Activated CD8-positive, alpha-beta memory T cell treated with anti-CD3 and anti-CD28 coated beads for 48 hours (primary cell): Measurements from ENCODE around the gene ZNF837.
A peak's percentile ranks its signal among the peaks of the same experiment; 100 is the strongest.
"Not testable (repeated sequence)": the region's sequence is repeated elsewhere in the genome, so short reads cannot be mapped to it uniquely, and the experiment has no call there.

ENCODE experiments used
- DNase-seq, 3 experiments: peaks; one replicate each; pipeline ENCODE4 v3.0.0-alpha.2; 2020; ENCODE audit warnings: low read depth in 2 of 3, low spot score in 2 of 3

ZNF837 gene

GRCh38 chr19:58396691-58397532, 16.1 kb upstream of the ZNF837 start:
- no peak for DNase-seq

GRCh38 chr19:58395979-58396627, 15.3 kb upstream of the ZNF837 start:
- no peak for DNase-seq

DNA sequence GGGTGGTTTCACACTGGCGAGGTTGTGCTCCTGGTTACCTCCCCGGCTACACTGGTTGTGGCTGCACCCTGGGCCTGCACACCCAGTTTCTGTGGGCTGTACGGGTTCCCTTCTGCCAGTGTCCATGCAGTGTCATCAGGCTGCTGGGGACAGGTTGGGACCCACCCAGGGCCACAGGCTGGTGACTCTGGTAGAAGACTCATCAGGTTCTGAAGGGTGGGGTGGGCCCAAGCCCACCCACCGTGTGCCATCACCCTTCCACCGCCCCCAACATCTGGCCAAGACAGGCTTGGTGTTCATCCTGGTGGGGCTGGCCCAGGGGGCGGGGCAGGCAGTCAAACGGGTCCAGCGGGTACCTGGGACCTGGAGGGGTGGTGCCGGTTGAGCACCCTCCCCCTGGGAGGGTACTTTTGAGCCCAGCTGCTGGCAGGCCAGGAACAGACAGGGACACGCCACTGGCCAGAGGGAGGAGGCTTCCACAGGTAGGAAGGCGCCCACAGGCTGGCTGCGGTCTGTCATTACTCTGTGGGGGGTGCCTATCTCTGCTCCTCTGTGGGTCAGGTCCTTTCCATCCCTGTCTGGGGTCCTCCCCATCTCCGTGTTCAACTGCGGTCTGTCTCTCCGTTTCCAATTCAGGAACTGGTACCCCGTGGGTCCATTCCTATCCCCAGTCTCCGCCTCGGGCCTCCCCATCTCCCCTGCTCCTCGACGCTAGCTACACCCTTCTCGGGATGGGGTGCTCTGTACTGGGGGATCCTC, 14.6 kb upstream of the ZNF837 start, which contains the start of gene RNF225:
Gene RNF225, plus strand, starts transcription at position 437 of the 759 bp plus-strand sequence. CDS start 434 bp downstream, outside the sequence.
- DNase-seq = no peak

DNA sequence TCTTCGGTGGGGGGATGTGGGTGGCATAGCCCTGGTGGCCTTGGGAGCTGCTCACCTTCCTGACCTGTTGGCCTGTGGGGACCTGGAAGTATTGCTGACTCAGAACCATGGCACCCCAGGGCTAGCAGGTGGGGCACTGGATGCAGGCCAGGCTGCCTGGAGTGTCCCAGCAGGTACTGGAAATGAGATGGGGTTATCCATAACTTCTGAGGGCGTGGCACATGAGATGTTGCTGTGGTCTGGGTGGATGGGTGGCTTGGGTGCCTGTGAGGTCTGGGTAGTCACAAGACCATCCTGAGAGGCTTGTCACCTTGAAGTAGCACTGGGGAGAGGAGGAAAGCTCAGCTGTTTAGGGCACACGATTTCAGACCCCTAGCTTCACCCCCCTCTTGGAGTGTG, 14.0 kb upstream of the ZNF837 start:
- no peak for DNase-seq

DNA sequence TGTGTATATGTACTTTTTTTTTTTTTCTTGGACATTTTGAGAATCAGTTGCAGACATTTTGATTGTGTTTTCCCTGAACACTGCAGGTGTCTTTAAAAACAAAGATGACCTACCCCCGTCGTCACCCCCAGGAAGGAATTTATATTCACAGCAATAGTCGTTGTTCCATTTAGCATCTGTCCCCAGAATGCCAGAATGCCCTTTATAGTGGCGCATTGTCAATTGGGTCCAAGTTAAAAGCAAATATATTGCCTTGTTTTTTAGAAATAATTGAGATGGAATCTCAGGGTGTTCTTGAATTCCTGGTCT, 12.8 kb upstream of the ZNF837 start:
- no peak for DNase-seq

DNA sequence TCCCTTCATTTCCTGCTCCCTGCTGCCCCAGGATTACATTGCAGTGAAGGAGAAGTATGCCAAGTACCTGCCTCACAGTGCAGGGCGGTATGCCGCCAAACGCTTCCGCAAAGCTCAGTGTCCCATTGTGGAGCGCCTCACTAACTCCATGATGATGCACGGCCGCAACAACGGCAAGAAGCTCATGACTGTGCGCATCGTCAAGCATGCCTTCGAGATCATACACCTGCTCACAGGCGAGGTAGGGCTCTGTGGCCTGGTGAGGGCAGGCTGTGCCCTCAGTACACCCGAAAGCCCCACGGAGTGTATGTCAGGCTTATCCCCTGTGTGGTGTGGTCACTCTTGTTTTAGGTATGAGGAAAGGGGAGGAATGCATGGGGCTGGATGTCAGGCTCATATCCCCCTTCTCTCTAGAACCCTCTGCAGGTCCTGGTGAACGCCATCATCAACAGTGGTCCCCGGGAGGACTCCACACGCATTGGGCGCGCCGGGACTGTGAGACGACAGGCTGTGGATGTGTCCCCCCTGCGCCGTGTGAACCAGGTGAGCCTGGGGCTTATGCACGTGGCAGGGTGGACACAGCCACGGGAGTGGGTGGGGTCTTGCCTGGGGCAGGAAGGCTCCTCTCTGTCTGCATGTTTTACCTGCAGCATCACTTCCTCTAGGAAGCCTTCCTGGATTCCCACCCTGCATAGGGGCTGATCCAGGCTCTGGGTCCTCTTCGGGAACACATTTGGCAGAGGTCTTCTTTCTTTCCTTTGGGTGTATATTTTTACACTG, 12.3 kb upstream of the ZNF837 start:
- DNase-seq = no peak

- no peak for DNase-seq
Measured at GRCh38 chr19:58388175-58388526, 7.3 kb upstream of the ZNF837 start.

GRCh38 chr19:58387338-58388174, 6.7 kb upstream of the ZNF837 start:
- DNase-seq = no peak

GRCh38 chr19:58386576-58387337, 5.9 kb upstream of the ZNF837 start, which contains the start of gene RPS5:
Gene RPS5 (plus strand): TSS chr19:58387269. CDS start chr19:58388138, 869 bp downstream.
- DNase-seq = peak; percentile 86 to 97 (median 94)

- no peak for DNase-seq
Measured at GRCh38 chr19:58385891-58386575, 5.2 kb upstream of the ZNF837 start.

- no peak for DNase-seq
Measured at GRCh38 chr19:58385313-58385890, 4.6 kb upstream of the ZNF837 start.

DNA sequence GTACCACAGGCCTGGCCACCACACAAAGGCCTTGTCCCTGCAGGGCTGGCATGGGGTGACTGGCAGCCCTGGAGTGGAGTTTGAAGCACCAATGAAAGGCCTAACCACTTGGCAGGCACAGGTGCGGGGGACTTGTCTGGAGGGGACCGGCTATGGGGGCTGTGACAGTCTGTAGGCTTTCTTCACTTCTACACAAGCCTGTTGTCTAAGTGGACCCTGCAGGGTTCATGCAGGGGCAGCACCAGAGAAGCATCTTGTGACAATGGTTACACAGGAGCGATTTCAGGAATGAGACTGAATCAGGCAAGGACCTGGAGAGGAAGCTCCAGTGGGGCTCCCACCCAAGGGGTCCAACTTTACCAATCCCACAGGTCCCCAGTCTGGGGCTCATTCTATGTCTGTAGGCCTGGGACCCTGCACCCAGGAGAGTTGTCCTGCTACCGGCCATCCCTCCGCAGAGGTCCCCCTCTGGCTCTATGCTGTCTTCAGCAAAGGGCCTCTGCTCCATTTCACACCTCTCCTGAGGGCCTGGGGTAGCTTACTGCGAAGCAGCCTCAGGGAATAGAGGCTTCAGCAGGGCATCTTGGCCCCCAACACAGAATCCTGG, 2.3 kb upstream of the ZNF837 start:
- no peak for DNase-seq

DNA sequence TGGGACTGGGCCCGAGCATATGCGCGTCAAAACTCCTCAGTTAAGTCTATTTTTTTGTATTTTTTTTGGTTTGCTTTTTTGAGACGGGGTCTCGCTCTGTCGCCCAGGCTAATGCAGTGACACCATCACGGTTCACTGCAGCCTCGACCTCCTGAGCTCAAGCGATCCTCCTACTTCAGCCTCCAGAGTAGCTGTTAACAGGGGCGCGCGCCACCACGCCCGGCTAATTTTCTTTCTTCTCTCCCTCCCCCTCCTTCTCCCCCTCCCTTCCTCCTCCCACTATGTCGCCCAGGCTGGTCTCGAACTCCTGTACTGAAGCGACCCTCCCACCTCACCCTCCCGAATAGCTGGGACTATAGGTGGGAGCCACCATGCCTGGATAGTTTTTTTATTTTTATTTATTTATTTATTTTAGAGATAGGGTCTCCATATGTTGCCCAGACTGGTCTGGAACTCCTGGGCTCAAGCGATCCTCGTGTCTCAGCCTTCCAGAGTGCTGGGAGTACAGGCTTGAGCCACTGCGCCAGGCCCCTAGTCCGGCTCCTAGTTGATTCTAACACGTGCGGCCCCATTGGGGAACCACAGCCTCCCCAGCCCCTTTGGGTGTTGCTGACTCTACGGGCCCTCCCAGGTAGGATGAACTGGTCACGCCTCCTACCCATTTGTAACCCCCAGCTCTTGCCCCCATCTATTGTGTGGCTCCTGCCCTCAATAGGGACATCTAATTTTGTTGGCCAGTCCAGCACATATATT, 806 bp upstream of the ZNF837 start:
- DNase-seq = no peak

DNA sequence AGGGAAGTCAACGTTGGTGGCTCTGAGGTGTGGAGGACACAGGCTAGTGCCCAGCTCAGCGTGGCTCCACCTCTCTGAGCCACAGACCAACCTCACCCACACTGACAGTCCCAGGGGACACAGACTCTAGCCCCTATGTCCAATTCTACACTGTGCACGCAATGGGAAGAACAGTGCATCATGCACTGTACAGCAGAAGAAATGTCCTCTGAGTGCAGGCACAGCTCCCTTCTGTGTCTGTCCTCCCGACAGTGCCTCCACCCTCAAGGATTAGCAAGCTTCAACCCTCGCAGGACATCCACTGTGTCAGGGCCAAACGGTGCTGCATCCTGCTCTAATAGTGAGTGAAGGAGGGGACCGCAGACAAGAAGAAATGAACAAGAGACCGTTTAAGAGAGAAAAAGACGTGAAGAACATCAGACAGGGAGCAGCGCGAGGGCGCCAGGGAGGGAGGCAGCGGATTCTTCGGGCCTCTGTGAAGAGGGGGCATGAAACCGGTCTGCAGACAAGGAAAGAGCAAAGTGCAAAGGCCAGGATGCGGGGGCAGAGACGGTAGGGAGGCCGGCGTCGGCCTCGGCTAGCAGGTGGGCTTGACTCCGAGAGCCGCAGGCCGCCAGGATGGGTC, 681 bp downstream of the ZNF837 start:
- DNase-seq = no peak

- DNase-seq = no peak
Measured at GRCh38 chr19:58379246-58379645, 1.6 kb downstream of the ZNF837 start.

- not testable (repeated sequence) for DNase-seq
Measured at GRCh38 chr19:58376724-58377123, 4.1 kb downstream of the ZNF837 start.

GRCh38 chr19:58374200-58374599, 6.6 kb downstream of the ZNF837 start:
- DNase-seq = no peak
